ENCODE results near the gene LRRC4B. TPM values are rescaled to one million over a fixed set of nuclear protein-coding genes. Genes with fewer than 3 reads are reported as not detected.

The LRRC4B gene
- total RNA-seq, 6 donors from 2014 or later = 0.69 to 5.1 (median 1.7) TPM

- DNase-seq = no peak
- no peak for ATAC-seq (ENCODE audit: low FRiP score in 2 of 2)
- Histone ChIP-seq H3K27me3 (no peaks in the 10 kb centered on the region), H3K4me3 (no peak overlapping the region), H3K27ac (no peak overlapping the region), H3K9me3 (no peaks in the 10 kb centered on the region), H3K36me3 (peaks cover 23 to 63% (median 47%) of the 10 kb centered on the region in 4 donors), H3K4me1 (peaks cover 11 to 27% (median 15%) of the 10 kb centered on the region in 4 donors)
- WGBS, 2 donors = 87 to 96% methylated on average over 7 to 16 of the region's 16 CpGs
- TF ChIP-seq EP300 (IDR thresholded peaks at IDR 0.05) (no peak), POLR2AphosphoS5 (IDR thresholded peaks at IDR 0.05) (no peak), POLR2A (IDR thresholded peaks at IDR 0.05) (no peak), CTCF (IDR thresholded peaks at IDR 0.05) (no peak)
These were observed 88.4 kb downstream of the LRRC4B start for GRCh38 chr19:50479761-50480251.

GRCh38 chr19:50478901-50479715 lies 89.1 kb downstream of the LRRC4B start:
- 84 to 91% methylated on average over 11 to 19 of the region's 19 CpGs for WGBS, 2 donors
- H3K4me1 ChIP-seq = peaks cover 11 to 27% (median 15%) of the 10 kb centered on the region in 4 donors
- DNase-seq (no peak), ATAC-seq (ENCODE audit: low FRiP score in 2 of 2) (no peak)
- no peak overlapping the region for H3K27ac ChIP-seq
- peaks cover 23 to 61% (median 45%) of the 10 kb centered on the region in 4 donors for H3K36me3 ChIP-seq
- TF ChIP-seq CTCF (IDR thresholded peaks at IDR 0.05) (peak in 2 of 6 experiments; percentile 14 to 16), POLR2AphosphoS5 (IDR thresholded peaks at IDR 0.05) (no peak), EP300 (IDR thresholded peaks at IDR 0.05) (no peak), POLR2A (IDR thresholded peaks at IDR 0.05) (no peak)
- no peaks in the 10 kb centered on the region for H3K27me3 ChIP-seq
- H3K9me3 ChIP-seq = no peaks in the 10 kb centered on the region
- H3K4me3 ChIP-seq = no peak overlapping the region

GRCh38 chr19:50477751-50478515 lies 90.3 kb downstream of the LRRC4B start:
- TF ChIP-seq EP300 (IDR thresholded peaks at IDR 0.05) (no peak), CTCF (IDR thresholded peaks at IDR 0.05) (no peak), POLR2AphosphoS5 (IDR thresholded peaks at IDR 0.05) (no peak), POLR2A (IDR thresholded peaks at IDR 0.05) (no peak)
- DNase-seq = no peak
- Histone ChIP-seq H3K27me3 (no peaks in the 10 kb centered on the region), H3K9me3 (no peaks in the 10 kb centered on the region), H3K36me3 (peaks cover 23 to 51% (median 39%) of the 10 kb centered on the region in 4 donors), H3K4me1 (peaks cover 11 to 27% (median 15%) of the 10 kb centered on the region in 4 donors), H3K4me3 (peak overlapping the region in 1 of 4 donors; percentile 100), H3K27ac (no peak overlapping the region)
- 91 to 94% methylated on average over 16 to 17 of the region's 17 CpGs for WGBS, 2 donors
- ATAC-seq (ENCODE audit: low FRiP score in 2 of 2) = no peak

GRCh38 chr19:50476907-50477238 lies 91.4 kb downstream of the LRRC4B start:
- Histone ChIP-seq H3K27me3 (no peaks in the 10 kb centered on the region), H3K36me3 (peaks cover 16 to 40% (median 30%) of the 10 kb centered on the region in 4 donors), H3K4me1 (peaks cover 11 to 27% (median 15%) of the 10 kb centered on the region in 4 donors), H3K27ac (peak overlapping the region; percentile 84 to 90 (median 85)), H3K4me3 (peak overlapping the region; percentile 85 to 100 (median 95)), H3K9me3 (no peaks in the 10 kb centered on the region)
- DNase-seq (no peak), ATAC-seq (ENCODE audit: low FRiP score in 2 of 2) (no peak)
- TF ChIP-seq EP300 (IDR thresholded peaks at IDR 0.05) = no peak
- TF ChIP-seq POLR2AphosphoS5 (IDR thresholded peaks at IDR 0.05) = no peak
- no peak for TF ChIP-seq POLR2A (IDR thresholded peaks at IDR 0.05)
- TF ChIP-seq CTCF (IDR thresholded peaks at IDR 0.05) = no peak
- 21 to 24% methylated on average over 19 to 20 of the region's 20 CpGs for WGBS, 2 donors

Data from upper lobe of left lung (tissue), 6 donors.